ENCODE measurements around the gene TTC4. TPM values are rescaled to one million over a fixed set of nuclear protein-coding genes. Genes with fewer than 3 reads are reported as not detected.

Gene TTC4
- total RNA-seq, 4 donors from 2014 or later: 14.0 to 22.1 (median 15.5) TPM

DNA sequence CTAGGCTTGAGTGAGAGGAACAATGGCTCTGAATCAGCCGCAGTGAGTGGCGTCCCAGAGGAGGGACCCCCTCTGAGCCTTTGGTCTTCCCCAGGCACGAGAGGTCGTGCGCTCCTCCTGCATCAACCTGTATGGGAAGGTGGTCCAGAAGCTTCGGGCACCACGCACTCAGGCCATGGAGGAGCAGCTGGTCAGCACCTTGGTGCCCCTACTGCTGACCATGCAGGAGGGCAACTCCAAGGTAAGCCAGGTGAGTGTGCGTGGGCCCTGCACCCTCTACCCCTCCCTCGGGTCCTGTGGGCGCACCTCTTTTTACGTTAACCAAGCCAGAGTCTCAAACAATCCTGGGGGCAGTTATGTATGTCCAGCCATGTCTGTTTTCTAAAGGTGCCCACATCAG lies 13.7 kb upstream of the TTC4 start:
- TF ChIP-seq, protein P1, sequence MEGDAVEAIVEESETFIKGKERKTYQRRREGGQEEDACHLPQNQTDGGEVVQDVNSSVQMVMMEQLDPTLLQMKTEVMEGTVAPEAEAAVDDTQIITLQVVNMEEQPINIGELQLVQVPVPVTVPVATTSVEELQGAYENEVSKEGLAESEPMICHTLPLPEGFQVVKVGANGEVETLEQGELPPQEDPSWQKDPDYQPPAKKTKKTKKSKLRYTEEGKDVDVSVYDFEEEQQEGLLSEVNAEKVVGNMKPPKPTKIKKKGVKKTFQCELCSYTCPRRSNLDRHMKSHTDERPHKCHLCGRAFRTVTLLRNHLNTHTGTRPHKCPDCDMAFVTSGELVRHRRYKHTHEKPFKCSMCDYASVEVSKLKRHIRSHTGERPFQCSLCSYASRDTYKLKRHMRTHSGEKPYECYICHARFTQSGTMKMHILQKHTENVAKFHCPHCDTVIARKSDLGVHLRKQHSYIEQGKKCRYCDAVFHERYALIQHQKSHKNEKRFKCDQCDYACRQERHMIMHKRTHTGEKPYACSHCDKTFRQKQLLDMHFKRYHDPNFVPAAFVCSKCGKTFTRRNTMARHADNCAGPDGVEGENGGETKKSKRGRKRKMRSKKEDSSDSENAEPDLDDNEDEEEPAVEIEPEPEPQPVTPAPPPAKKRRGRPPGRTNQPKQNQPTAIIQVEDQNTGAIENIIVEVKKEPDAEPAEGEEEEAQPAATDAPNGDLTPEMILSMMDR (IDR thresholded peaks at IDR 0.05; ENCODE audit: low read depth): no peak

DNA sequence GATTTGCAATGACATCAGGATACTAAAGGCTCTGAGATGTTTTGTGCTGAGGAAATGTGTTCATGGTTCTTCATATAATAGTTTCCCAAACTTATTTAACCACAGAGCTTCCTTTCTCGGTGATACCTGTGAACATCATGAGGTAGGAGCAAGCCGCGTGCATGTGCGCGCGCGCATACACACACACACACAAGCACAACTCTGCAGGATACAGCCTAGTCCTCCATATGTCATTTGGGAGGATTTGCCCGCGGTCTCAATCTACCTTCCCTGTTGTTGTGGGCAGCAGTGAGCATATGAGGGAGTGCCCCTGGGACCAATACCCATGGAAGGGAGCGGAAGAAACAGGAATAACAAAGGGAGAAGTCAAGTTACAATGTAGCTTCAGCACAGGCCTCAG lies 12.2 kb upstream of the TTC4 start:
- TF ChIP-seq, protein P1 (IDR thresholded peaks at IDR 0.05; ENCODE audit: low read depth): no peak

DNA sequence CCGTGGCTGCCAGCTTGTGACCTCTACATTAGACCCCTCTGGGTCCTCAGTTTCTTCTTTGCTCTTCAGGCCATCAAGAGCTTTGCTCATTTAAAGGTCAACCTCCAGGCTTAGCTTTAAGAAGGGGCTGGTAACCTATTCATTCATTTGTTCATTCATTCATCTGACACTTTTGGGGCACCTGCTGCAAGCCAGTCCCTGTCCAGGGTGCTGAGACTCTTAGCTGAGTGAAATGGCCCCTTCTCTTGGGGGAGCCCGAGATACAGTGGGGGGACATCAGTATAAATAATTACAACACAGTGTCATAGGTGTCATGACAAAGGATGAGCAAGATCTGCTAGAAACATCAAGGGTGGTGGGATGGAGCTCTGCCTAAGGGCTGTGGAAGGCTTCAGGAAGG lies 10.5 kb upstream of the TTC4 start:
- TF ChIP-seq, protein P1 (IDR thresholded peaks at IDR 0.05; ENCODE audit: low read depth): no peak

DNA sequence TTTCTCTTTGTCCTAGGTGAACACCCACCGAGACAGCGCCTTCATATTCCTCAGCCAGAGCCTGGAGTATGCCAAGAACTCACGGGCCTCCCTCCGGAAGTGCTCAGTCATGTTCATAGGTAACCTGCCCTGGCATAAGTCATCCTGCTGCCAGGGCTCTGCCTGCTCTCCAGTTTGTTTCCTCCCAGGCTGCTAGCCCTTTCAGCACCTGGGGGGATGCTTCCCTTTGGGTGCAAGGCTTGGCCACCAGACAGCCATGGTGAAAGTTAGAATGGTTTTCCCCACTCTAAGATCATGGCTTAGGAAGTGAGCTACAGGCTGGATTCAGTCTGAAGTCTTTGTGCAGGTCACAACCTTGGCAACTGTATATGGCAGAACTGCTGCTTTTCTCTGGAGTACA lies 9.2 kb upstream of the TTC4 start:
- TF ChIP-seq, protein P1 (IDR thresholded peaks at IDR 0.05; ENCODE audit: low read depth): no peak

DNA sequence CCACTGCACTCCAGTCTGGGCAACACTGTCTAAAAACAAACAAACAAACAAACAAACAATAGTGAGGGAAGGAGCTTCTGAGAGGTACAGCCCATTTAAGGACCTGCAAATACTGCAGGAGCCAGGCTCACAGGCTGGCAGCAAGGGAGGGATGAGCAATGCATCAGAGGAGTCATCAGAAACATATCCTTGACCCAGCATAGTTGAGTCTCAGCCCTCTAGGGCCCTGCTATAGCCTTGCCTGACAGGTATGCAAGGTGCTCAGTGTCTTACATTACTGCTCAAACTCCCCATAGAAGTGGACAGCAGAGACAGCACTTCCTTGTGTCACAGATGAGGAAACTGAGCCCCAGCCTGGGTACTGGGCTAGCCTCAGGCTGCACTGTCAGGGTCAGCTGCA lies 7.3 kb upstream of the TTC4 start:
- TF ChIP-seq, protein P1 (IDR thresholded peaks at IDR 0.05; ENCODE audit: low read depth): no peak

DNA sequence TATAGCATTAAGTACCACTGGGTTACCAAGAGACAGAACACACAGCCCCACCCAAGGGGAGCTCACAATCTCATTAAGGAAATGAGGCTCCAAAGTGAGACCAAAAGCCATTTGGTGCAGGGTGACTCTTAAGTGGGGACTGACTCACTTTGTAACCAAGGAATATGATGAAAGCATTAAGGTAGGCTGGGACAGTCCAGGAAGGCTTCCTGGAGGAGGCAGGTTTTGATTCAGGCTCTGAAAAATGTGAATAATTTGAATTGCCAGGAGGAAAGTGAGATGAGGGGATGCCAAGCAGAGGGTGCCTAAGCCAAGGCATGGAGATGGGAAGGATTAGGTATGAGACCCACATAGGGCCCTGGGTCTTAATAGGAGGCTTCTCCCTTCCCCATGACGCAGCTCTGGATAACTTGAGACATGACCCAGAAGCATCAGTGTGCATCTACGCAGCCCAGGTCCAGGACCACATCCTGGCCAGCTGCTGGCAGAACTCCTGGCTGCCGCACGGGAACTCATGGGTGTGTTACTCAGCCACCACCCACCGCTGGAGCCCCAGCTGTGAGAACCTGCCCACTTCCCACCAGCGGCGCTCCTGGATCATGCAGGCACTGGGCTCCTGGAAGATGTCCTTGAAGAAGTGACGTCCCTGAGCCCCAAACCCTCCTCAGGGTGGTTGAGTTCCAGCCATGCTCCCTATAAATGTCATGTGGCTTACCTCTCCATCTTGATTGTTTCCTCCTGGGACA lies 5.9 kb upstream of the TTC4 start:
- TF ChIP-seq, protein P1 (IDR thresholded peaks at IDR 0.05; ENCODE audit: low read depth): no peak

DNA sequence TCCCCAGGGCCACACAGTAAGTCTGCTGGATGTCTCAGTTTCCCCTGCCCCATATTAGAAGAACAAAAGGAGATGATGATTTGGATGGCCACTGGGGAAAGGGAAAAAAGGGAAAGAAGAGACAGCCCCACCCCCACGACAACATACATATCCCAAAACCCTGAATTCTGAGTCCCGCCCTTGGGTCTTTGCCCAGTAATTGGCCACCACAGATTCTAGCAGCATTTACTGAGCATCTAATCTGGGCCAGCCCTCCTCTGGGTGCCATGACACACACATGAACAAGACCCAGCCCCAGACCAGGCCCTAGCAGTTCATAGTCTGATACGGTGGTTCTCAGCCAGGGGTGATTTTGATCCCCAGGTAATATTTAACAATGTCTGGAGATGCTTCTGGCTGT lies 5.2 kb upstream of the TTC4 start:
- TF ChIP-seq, protein P1 (IDR thresholded peaks at IDR 0.05; ENCODE audit: low read depth): no peak
